Measurements from ENCODE around the gene OLIG1. TPM values are rescaled to one million over a fixed set of nuclear protein-coding genes. Genes with fewer than 3 reads are reported as not detected.

Gene OLIG1
- total and polyA plus RNA-seq, 2 of the 8 experiments (the other 6 are each of a cell fraction or from before 2014, with no cell fraction given): 0.65 to 1.2 TPM

DNA sequence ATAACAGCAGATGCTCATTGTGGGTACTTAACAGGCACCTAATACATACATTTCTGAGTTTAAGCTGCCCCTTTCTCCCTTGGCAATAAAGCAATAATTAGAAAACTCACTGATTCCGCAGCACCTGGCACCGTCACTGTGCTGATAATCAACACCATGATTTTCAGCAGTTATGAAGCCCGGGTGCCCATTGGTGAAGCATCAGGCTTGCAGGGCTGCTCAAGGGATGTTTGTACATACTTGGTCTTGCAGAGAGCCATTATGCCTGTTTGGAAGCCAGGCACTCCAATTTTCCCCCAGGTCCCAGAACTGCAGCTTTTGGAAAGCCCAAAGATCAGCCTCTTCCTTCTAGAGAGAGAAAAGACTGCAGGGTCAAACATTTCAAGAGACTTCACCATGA is 44.3 kb downstream of the OLIG1 start (continued):
- TF ChIP-seq, protein P1, sequence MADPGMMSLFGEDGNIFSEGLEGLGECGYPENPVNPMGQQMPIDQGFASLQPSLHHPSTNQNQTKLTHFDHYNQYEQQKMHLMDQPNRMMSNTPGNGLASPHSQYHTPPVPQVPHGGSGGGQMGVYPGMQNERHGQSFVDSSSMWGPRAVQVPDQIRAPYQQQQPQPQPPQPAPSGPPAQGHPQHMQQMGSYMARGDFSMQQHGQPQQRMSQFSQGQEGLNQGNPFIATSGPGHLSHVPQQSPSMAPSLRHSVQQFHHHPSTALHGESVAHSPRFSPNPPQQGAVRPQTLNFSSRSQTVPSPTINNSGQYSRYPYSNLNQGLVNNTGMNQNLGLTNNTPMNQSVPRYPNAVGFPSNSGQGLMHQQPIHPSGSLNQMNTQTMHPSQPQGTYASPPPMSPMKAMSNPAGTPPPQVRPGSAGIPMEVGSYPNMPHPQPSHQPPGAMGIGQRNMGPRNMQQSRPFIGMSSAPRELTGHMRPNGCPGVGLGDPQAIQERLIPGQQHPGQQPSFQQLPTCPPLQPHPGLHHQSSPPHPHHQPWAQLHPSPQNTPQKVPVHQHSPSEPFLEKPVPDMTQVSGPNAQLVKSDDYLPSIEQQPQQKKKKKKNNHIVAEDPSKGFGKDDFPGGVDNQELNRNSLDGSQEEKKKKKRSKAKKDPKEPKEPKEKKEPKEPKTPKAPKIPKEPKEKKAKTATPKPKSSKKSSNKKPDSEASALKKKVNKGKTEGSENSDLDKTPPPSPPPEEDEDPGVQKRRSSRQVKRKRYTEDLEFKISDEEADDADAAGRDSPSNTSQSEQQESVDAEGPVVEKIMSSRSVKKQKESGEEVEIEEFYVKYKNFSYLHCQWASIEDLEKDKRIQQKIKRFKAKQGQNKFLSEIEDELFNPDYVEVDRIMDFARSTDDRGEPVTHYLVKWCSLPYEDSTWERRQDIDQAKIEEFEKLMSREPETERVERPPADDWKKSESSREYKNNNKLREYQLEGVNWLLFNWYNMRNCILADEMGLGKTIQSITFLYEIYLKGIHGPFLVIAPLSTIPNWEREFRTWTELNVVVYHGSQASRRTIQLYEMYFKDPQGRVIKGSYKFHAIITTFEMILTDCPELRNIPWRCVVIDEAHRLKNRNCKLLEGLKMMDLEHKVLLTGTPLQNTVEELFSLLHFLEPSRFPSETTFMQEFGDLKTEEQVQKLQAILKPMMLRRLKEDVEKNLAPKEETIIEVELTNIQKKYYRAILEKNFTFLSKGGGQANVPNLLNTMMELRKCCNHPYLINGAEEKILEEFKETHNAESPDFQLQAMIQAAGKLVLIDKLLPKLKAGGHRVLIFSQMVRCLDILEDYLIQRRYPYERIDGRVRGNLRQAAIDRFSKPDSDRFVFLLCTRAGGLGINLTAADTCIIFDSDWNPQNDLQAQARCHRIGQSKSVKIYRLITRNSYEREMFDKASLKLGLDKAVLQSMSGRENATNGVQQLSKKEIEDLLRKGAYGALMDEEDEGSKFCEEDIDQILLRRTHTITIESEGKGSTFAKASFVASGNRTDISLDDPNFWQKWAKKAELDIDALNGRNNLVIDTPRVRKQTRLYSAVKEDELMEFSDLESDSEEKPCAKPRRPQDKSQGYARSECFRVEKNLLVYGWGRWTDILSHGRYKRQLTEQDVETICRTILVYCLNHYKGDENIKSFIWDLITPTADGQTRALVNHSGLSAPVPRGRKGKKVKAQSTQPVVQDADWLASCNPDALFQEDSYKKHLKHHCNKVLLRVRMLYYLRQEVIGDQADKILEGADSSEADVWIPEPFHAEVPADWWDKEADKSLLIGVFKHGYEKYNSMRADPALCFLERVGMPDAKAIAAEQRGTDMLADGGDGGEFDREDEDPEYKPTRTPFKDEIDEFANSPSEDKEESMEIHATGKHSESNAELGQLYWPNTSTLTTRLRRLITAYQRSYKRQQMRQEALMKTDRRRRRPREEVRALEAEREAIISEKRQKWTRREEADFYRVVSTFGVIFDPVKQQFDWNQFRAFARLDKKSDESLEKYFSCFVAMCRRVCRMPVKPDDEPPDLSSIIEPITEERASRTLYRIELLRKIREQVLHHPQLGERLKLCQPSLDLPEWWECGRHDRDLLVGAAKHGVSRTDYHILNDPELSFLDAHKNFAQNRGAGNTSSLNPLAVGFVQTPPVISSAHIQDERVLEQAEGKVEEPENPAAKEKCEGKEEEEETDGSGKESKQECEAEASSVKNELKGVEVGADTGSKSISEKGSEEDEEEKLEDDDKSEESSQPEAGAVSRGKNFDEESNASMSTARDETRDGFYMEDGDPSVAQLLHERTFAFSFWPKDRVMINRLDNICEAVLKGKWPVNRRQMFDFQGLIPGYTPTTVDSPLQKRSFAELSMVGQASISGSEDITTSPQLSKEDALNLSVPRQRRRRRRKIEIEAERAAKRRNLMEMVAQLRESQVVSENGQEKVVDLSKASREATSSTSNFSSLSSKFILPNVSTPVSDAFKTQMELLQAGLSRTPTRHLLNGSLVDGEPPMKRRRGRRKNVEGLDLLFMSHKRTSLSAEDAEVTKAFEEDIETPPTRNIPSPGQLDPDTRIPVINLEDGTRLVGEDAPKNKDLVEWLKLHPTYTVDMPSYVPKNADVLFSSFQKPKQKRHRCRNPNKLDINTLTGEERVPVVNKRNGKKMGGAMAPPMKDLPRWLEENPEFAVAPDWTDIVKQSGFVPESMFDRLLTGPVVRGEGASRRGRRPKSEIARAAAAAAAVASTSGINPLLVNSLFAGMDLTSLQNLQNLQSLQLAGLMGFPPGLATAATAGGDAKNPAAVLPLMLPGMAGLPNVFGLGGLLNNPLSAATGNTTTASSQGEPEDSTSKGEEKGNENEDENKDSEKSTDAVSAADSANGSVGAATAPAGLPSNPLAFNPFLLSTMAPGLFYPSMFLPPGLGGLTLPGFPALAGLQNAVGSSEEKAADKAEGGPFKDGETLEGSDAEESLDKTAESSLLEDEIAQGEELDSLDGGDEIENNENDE (IDR thresholded peaks at IDR 0.05; ENCODE audit: insufficient replicate concordance, low read length): no peak
- no peak for TF ChIP-seq EZH2 (IDR thresholded peaks at IDR 0.05; ENCODE audit: low read depth, low read length, severe bottlenecking)
- TF ChIP-seq, protein P2, sequence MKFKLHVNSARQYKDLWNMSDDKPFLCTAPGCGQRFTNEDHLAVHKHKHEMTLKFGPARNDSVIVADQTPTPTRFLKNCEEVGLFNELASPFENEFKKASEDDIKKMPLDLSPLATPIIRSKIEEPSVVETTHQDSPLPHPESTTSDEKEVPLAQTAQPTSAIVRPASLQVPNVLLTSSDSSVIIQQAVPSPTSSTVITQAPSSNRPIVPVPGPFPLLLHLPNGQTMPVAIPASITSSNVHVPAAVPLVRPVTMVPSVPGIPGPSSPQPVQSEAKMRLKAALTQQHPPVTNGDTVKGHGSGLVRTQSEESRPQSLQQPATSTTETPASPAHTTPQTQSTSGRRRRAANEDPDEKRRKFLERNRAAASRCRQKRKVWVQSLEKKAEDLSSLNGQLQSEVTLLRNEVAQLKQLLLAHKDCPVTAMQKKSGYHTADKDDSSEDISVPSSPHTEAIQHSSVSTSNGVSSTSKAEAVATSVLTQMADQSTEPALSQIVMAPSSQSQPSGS (IDR thresholded peaks at IDR 0.05; ENCODE audit: low read length): no peak

All from H1 (cell line).